GM23338 (cell line): ENCODE results near the gene EFR3B. TPM values are rescaled to one million over a fixed set of nuclear protein-coding genes. Genes with fewer than 3 reads are reported as not detected.

Experiments
- ATAC-seq: fragments of 200-7000 bp; cut with Tn5 transposase; 3 replicates; pipeline ENCODE4 v1.9.1; 2020
- DNase-seq: peaks from one replicate; pipeline ENCODE4 v3.0.0-alpha.2; 2015; ENCODE audit warnings: low spot score
- H2AFZ ChIP-seq: fragments of 200-600 bp; sonication (generic); 2 replicates; pipeline ENCODE4 v1.8.0; 2016; ENCODE audit warnings: antibody characterized with exemption, mild to moderate bottlenecking, moderate library complexity
- H3F3A ChIP-seq: fragments of 200-600 bp; sonication (generic); replicated peaks from 2 replicates; pipeline ENCODE4 v1.8.0; 2017; ENCODE audit warnings: antibody characterized with exemption, mixed run types, low read depth
- H3K27ac ChIP-seq: fragments of 200-600 bp; sonication (generic); 2 replicates; pipeline ENCODE4 v1.6.1; 2016; ENCODE audit warnings: low read depth
- H3K27me3 ChIP-seq: fragments of 200-600 bp; sonication (generic); 2 replicates; pipeline ENCODE4 v1.8.0; 2016; ENCODE audit warnings: mild to moderate bottlenecking, mixed run types, moderate library complexity; ENCODE audit not compliant: insufficient read depth
- H3K36me3 ChIP-seq: fragments of 200-600 bp; sonication (generic); 2 replicates; pipeline ENCODE4 v1.8.0; 2016; ENCODE audit warnings: mild to moderate bottlenecking; ENCODE audit not compliant: insufficient read depth
- H3K4me1 ChIP-seq: fragments of 200-600 bp; sonication (generic); 2 replicates; pipeline ENCODE4 v1.8.0; 2016; ENCODE audit warnings: mild to moderate bottlenecking, moderate library complexity; ENCODE audit not compliant: insufficient read depth
- H3K4me2 ChIP-seq: fragments of 200-600 bp; sonication (generic); 2 replicates; pipeline ENCODE4 v1.7.1; 2017; ENCODE audit warnings: mixed run types
- H3K4me3 ChIP-seq: fragments of 200-600 bp; sonication (generic); 2 replicates; pipeline ENCODE4 v1.6.1; 2016; ENCODE audit warnings: mixed run types
- H3K79me2 ChIP-seq: fragments of 200-600 bp; sonication (generic); replicated peaks from 2 replicates; pipeline ENCODE4 v1.8.0; 2017; ENCODE audit warnings: mild to moderate bottlenecking; ENCODE audit not compliant: insufficient read depth
- H3K9me2 ChIP-seq: fragments of 200-600 bp; sonication (generic); 2 replicates; pipeline ENCODE4 v1.8.0; 2017; ENCODE audit not compliant: insufficient read depth
- H4K20me1 ChIP-seq: fragments of 200-600 bp; sonication (generic); replicated peaks from 2 replicates; pipeline ENCODE4 v1.8.0; 2017; ENCODE audit warnings: mild to moderate bottlenecking; ENCODE audit not compliant: insufficient read depth
- H3K27ac Mint-ChIP-seq: 2 replicates; pipeline ENCODE4 v1.8.0; 2020; ENCODE audit warnings: inconsistent platforms, mild to moderate bottlenecking, moderate library complexity, mixed read lengths
- H3K27me3 Mint-ChIP-seq: 3 replicates; pipeline ENCODE4 v1.8.0; 2022; ENCODE audit warnings: low read depth, mild to moderate bottlenecking, moderate library complexity, mixed read lengths, inconsistent platforms; ENCODE audit not compliant: insufficient read depth, poor library complexity
- H3K36me3 Mint-ChIP-seq: 3 replicates; pipeline ENCODE4 v1.8.0; 2021; ENCODE audit warnings: low read depth, mild to moderate bottlenecking, inconsistent platforms, moderate library complexity, mixed read lengths
- H3K4me1 Mint-ChIP-seq: 3 replicates; pipeline ENCODE4 v1.8.0; 2020; ENCODE audit warnings: mild to moderate bottlenecking, inconsistent platforms, mixed read lengths
- H3K4me3 Mint-ChIP-seq: 3 replicates; pipeline ENCODE4 v1.8.0; 2021; ENCODE audit warnings: moderate library complexity, mild to moderate bottlenecking, inconsistent platforms, mixed read lengths
- H3K9me3 Mint-ChIP-seq: 3 replicates; pipeline ENCODE4 v1.8.0; 2020; ENCODE audit warnings: moderate library complexity, mild to moderate bottlenecking, inconsistent platforms, mixed read lengths
- CREB1 ChIP-seq: fragments of 250-450 bp; sonication (Bioruptor Pico); IDR thresholded peaks from 2 replicates; pipeline ENCODE4 v1.5.0; 2020; ENCODE audit warnings: low read depth, mild to moderate bottlenecking, moderate library complexity
- CTCF ChIP-seq, 2 experiments: fragments of 200-600 bp in 1 of 2; sonication (generic) in 1 of 2; conservative IDR thresholded peaks; 2 replicates each; pipeline versions ENCODE4 v1.5.1 to v1.6.1; 2016 to 2017; ENCODE audit warnings: antibody characterized with exemption in 2 of 2, low read depth in 2 of 2, mild to moderate bottlenecking in 2 of 2, moderate library complexity in 1 of 2
- ETS1 ChIP-seq: IDR thresholded peaks from 2 replicates; pipeline ENCODE4 v1.6.1; 2016; ENCODE audit warnings: antibody characterized with exemption
- EZH2 ChIP-seq: fragments of 200-600 bp; sonication (generic); IDR thresholded peaks from one replicate; pipeline ENCODE4 v1.8.0; 2017; ENCODE audit warnings: antibody characterized with exemption, mild to moderate bottlenecking, low read depth; ENCODE audit not compliant: unreplicated experiment
- EZH2phosphoT487 ChIP-seq: fragments of 200-600 bp; sonication (generic); IDR thresholded peaks from one replicate; pipeline ENCODE4 v1.8.1; 2018; ENCODE audit warnings: antibody characterized with exemption; ENCODE audit not compliant: unreplicated experiment
- JUNB ChIP-seq: IDR thresholded peaks from one replicate; pipeline ENCODE4 v1.6.1; 2016; ENCODE audit warnings: antibody characterized with exemption; ENCODE audit not compliant: unreplicated experiment
- NANOG ChIP-seq: IDR thresholded peaks from 2 replicates; pipeline ENCODE4 v1.6.1; 2016; ENCODE audit warnings: antibody characterized with exemption, borderline replicate concordance
- POLR2AphosphoS5 ChIP-seq: IDR thresholded peaks from 2 replicates; pipeline ENCODE4 v1.6.1; 2016; ENCODE audit warnings: antibody characterized with exemption, low read depth
- REST ChIP-seq: IDR thresholded peaks from one replicate; pipeline ENCODE4 v1.6.1; 2018; ENCODE audit warnings: antibody characterized with exemption; ENCODE audit not compliant: unreplicated experiment
- STAT1 ChIP-seq: IDR thresholded peaks from one replicate; pipeline ENCODE4 v1.6.1; 2016; ENCODE audit warnings: antibody characterized with exemption; ENCODE audit not compliant: unreplicated experiment
- ZNF114 ChIP-seq: fragments of 250-450 bp; sonication (Bioruptor Pico); IDR thresholded peaks from 2 replicates; pipeline ENCODE4 v1.5.0; 2020; ENCODE audit warnings: mild to moderate bottlenecking, moderate library complexity
- ZNF331 ChIP-seq: fragments of 250-450 bp; sonication (Bioruptor Pico); IDR thresholded peaks from 2 replicates; pipeline ENCODE4 v1.5.0; 2020; ENCODE audit warnings: low read depth, mild to moderate bottlenecking, moderate library complexity
- ZNF462 ChIP-seq: fragments of 250-450 bp; sonication (Bioruptor Pico); IDR thresholded peaks from 2 replicates; pipeline ENCODE4 v1.5.0; 2020; ENCODE audit warnings: mild to moderate bottlenecking, moderate library complexity
- polyA plus RNA-seq: library from polyadenylated mRNA; unstranded; fragments of >200 nt; fragmentation: Nextera tagmentation; extraction: Ambion mirVana; gene quantifications from 2 replicates; pipeline ENCODE4 v1.2.1, GENCODE V29; 2016
- total RNA-seq: library from RNA; depleted of rRNA; stranded (reverse); fragments of >200 nt; shearing (Covaris generic); gene quantifications from 2 replicates; pipeline ENCODE4 v1.2.3, GENCODE V29; 2014

EFR3B gene
- total and polyA plus RNA-seq, 2 experiments from 2014 or later, result 3.3 to 10.7 TPM

GRCh38 chr2:25178976-25179375 lies 137.1 kb downstream of the EFR3B start:
- Histone ChIP-seq H3K79me2 (no peaks in the 10 kb centered on the region), H3K27ac (no peak overlapping the region), H3K27me3 (no peaks in the 10 kb centered on the region), H4K20me1 (no peaks in the 10 kb centered on the region), H3K4me1 (no peaks in the 10 kb centered on the region), H3F3A (no peaks in the 10 kb centered on the region), H3K4me3 (no peak overlapping the region), H3K4me2 (no peak overlapping the region), H3K9me2 (no peaks in the 10 kb centered on the region), H2AFZ (peak overlapping the region; percentile 43), H3K36me3 (no peaks in the 10 kb centered on the region)
- Mint-ChIP-seq H3K36me3 (no peaks in the 10 kb centered on the region), H3K9me3 (no peaks in the 10 kb centered on the region; the same call in 2 of the 3 replicates), H3K4me3 (no peak overlapping the region), H3K27ac (no peak overlapping the region), H3K27me3 (peaks cover 2% of the 10 kb centered on the region), H3K4me1 (no peaks in the 10 kb centered on the region)
- TF ChIP-seq JUNB (no peak), CREB1 (CRISPR knock-in tag) (no peak), NANOG (no peak), ETS1 (no peak), ZNF114 (CRISPR knock-in tag) (no peak), EZH2 (no peak), POLR2AphosphoS5 (no peak), ZNF331 (CRISPR knock-in tag) (no peak), REST (no peak), ZNF462 (no peak), CTCF (conservative IDR thresholded peaks at IDR 0.05; ENCODE audit: low read depth in 2 of 2) (no peak), EZH2phosphoT487 (no peak), STAT1 (no peak)
- ATAC-seq (no peak), DNase-seq (no peak)
